ENCODE data around the gene CAMTA1. TPM values are rescaled to one million over a fixed set of nuclear protein-coding genes. Genes with fewer than 3 reads are reported as not detected.

The CAMTA1 gene
- total RNA-seq, 1 experiment from 2014 or later = 82.2 TPM

DNA sequence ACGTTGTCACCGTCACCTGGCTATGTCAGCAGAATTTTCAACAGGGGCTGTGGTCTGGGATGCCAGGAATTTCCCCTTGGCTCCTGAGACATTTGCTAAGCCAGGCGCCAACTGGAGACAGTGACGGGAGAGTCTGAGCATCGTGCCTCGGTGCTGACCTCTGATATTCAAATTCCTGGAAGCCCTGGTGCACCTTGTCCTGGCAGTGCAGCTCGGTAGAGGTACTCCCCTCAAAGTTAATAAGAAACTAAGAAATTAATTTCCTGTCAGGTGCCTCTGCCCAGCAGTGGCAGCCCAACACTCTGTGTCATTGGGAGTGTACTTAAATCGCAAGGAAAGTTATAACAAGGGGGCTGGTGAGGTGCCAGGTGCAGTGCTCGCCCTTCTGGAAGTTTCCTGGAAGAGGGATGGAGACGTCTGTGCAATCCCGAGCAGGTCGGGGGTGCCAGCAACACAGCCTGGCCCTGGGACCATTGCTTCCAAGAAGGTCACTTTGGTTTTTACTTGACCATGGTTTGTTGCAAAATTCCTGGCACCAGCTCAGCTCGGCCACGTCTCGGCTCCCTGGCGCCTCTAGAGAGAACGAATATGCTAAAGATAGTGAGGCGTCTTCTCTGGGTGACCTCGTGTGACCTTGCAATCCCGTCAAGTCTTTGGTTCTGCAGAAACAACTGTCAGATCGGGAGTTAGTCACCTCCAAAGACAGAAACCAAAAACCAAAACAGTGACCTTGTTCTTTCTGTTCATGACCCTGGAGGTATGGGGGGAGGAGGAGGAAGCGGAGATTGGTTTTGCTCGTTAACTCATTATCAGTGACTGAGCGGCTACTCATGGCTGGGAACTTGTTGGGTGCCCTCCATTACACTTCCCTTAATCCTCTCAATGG, 836.3 kb downstream of the CAMTA1 start:
- in situ Hi-C loops (cut with HindIII; ENCODE audit: low pct_unique_long_range_greater_than_20kb, low sequenced_read_pairs) = no loop called here
- H3K27ac ChIP-seq (ENCODE audit: low read length) = no peak overlapping the region
- BruUV-seq (replicated peaks) = no TSS peak
- H3K9me3 ChIP-seq (ENCODE audit: control insufficient read depth, insufficient read depth, low read depth, low read length) = no peaks in the 10 kb centered on the region
- ChIA-PET POLR2A (no interaction called here), CTCF (no interaction called here)
- intact Hi-C loops (cut with micrococcal nuclease; ENCODE audit: unreplicated experiment) = no loop called here
- ATAC-seq = no peak
- H3K4me3 ChIP-seq (ENCODE audit: low read depth in 2 of 2, low read length in 2 of 2) = no peak overlapping the region
- H3K36me3 ChIP-seq (ENCODE audit: control insufficient read depth, insufficient read depth, low read length) = no peaks in the 10 kb centered on the region
- DNase-seq (ENCODE audit: low read depth, low spot score) = no peak
- TF ChIP-seq SIN3A (IDR thresholded peaks at IDR 0.05; ENCODE audit: borderline replicate concordance, insufficient read depth, low read depth, low read length) (no peak), POLR2AphosphoS5 (IDR thresholded peaks at IDR 0.05; ENCODE audit: low read depth, low read length) (no peak), TCF7L2 (IDR thresholded peaks at IDR 0.05; ENCODE audit: low read depth, low read length) (no peak), CTCF (IDR thresholded peaks at IDR 0.05) (no peak), REST (IDR thresholded peaks at IDR 0.05; ENCODE audit: insufficient read depth in 1 of 2, low read depth in 2 of 2, low read length in 1 of 2) (no peak)
- no peaks in the 10 kb centered on the region for H3K4me1 ChIP-seq (ENCODE audit: control insufficient read depth, insufficient read depth, low read length)
- H3K27me3 ChIP-seq (ENCODE audit: control insufficient read depth, insufficient read depth, low read length) = peaks cover 14% of the 10 kb centered on the region

DNA sequence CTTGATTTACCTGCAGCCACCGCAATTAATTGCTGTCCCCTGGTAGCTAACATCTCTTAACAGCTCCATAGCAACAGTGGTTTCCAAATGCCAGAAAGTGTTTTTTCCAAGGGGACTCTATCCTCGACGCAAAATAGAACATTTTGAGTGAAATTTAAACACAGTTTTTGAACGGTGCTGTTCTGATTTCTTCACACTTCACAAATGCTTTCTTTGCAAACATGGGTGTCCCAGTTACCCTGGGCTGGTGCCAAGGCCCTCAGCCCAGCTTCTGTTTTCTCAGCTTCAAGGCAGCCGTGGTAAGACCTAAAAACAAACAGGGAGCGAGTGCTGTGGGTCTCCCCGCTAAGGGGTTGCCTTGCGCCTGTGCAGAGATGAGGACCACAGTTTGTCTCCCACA, 838.6 kb downstream of the CAMTA1 start:
- TF ChIP-seq SIN3A (IDR thresholded peaks at IDR 0.05; ENCODE audit: borderline replicate concordance, insufficient read depth, low read depth, low read length) (no peak), REST (IDR thresholded peaks at IDR 0.05; ENCODE audit: insufficient read depth in 1 of 2, low read depth in 2 of 2, low read length in 1 of 2) (no peak), POLR2AphosphoS5 (IDR thresholded peaks at IDR 0.05; ENCODE audit: low read depth, low read length) (no peak), CTCF (IDR thresholded peaks at IDR 0.05) (no peak), TCF7L2 (IDR thresholded peaks at IDR 0.05; ENCODE audit: low read depth, low read length) (no peak)
- no TSS peak for BruUV-seq (replicated peaks)
- POLR2A ChIA-PET = no interaction called here
- H3K9me3 ChIP-seq (ENCODE audit: control insufficient read depth, insufficient read depth, low read depth, low read length) = no peaks in the 10 kb centered on the region
- H3K27me3 ChIP-seq (ENCODE audit: control insufficient read depth, insufficient read depth, low read length) = peaks cover 27% of the 10 kb centered on the region
- DNase-seq (ENCODE audit: low read depth, low spot score) (no peak), ATAC-seq (no peak)
- H3K36me3 ChIP-seq (ENCODE audit: control insufficient read depth, insufficient read depth, low read length) = no peaks in the 10 kb centered on the region
- in situ Hi-C loops (cut with HindIII; ENCODE audit: low pct_unique_long_range_greater_than_20kb, low sequenced_read_pairs) = no loop called here
- no peaks in the 10 kb centered on the region for H3K4me1 ChIP-seq (ENCODE audit: control insufficient read depth, insufficient read depth, low read length)
- CTCF ChIA-PET = no interaction called here
- no peak overlapping the region for H3K27ac ChIP-seq (ENCODE audit: low read length)
- no peak overlapping the region for H3K4me3 ChIP-seq (ENCODE audit: low read depth in 2 of 2, low read length in 2 of 2)
- intact Hi-C loops (cut with micrococcal nuclease; ENCODE audit: unreplicated experiment) = no loop called here
